GM18507 (cell line): ENCODE data around the gene SHROOM1.

Experiments used
- DNase-seq: peaks from one replicate; pipeline ENCODE4 v3.0.0; 2011; ENCODE audit warnings: low read depth; ENCODE audit not compliant: insufficient read length; ENCODE audit errors: extremely low spot score
- FAIRE-seq: peaks from 2 replicates; lab custom pipeline; 2011; peaks lifted over from hg19 to GRCh38; lab: Jason Lieb, UNC

The SHROOM1 gene

DNA sequence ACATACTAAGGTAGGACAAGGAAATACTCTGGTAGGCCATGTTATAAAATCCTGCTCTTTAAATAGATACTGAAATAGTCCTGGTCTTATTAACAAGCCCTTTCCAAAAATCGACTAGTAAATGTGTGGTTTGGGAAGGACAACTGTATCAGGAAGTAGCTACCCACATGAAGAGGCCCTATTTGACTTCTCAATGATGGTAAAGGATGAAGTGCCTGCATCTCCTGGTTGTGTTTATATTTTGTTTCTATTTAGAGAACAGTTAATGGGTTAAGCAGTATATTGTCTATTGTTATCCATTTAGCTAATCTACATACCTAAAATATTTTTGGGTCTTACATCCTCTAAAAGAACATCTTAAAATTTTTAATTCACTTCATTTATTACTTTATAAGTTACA lies 23.3 kb upstream of the SHROOM1 start:
- FAIRE-seq: no peak
- DNase-seq: no peak

DNA sequence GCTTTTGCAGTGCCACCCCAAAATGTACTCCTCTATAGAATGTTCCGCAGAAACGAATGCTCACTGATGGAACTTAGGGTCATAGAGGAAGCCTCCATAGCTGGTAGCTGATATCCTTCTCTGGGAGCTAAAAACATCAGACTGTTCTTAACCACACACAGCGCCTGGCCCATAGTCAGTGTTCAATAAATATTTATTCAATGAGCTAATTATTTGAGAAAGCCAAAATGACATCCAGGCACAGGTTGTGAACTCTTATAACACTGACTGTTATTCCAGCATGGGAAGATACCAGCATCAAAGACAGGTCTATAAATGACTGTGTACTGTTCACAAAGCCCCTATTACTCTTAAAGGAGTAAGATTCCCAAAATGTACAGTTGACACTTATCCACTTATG lies 22.9 kb upstream of the SHROOM1 start:
- no peak for DNase-seq
- FAIRE-seq: no peak

DNA sequence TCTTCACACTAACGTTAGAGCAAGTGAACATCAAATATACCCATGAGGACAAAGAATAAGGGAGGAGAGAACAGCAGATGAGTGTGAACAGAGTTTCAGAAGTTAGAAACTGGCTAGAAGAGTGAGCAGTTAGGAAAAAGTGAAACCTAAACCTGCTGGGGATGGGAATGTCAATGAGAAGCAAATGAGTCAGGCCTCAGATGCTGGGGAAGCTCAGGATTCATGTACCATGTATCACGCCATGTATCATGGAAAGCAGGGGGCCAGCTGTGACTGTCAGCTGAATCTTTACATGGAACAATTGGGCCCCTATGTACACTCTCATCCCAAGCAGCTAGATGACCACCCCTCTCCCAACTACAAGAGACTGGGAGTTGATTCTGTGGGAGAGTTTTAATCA lies 19.6 kb upstream of the SHROOM1 start:
- no peak for FAIRE-seq
- no peak for DNase-seq

DNA sequence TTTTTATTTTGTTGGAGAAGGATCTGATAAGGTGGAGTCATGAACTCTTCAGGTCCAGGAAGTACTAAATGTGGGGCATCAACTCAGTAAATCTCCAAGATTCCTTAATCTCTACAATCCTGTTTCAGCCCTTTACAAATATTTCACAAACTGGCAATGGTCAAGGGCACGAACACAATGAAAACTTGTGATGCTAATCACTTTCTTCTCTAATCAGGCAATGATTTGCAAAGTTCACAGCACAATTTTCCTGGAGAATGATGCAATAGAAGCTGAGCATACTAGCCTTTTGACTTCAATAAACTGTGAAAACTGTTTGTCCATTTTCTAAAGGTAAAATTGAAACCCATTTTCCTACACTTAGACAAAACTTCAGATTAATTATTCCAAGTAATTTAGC lies 18.9 kb upstream of the SHROOM1 start:
- FAIRE-seq (no peak), DNase-seq (no peak)

DNA sequence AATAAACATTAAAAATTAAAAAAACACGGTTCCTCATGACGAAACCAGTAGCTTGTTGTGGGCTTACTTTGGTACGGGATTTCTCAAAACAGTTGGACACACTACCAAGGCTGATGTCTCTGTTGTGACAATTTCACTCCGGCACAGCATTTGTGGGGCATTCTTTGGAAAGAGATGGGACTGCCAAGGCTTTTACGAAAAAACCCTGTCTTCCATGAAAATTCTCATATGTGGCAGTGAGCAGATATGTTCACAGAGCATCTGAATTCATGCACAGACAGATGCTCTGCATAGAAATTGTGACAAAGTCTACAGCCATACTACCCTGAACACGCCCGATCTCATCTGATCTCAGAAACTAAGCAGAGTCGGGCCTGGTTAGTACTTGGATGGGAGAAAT lies 17.8 kb upstream of the SHROOM1 start:
- DNase-seq (no peak), FAIRE-seq (no peak)

DNA sequence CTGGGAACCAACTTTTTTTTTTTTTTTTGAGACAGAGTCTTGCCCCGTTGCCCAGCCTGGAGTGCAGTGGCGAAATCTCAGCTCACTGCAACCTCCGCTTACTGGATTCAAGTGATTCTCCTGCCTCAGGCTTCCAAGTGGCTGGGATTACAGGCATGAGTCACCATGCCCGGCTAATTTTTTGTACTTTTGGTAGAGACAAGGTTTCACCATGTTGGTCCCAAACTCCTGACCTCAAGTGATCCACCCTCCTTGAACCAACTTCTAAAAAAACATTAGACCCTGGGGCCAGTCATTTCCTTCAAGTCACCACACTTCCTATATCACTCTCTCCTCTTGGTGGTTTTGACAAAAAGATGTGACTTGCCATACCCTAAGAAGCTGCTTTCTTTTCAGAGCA lies 10.9 kb upstream of the SHROOM1 start:
- FAIRE-seq (no peak), DNase-seq (no peak)

DNA sequence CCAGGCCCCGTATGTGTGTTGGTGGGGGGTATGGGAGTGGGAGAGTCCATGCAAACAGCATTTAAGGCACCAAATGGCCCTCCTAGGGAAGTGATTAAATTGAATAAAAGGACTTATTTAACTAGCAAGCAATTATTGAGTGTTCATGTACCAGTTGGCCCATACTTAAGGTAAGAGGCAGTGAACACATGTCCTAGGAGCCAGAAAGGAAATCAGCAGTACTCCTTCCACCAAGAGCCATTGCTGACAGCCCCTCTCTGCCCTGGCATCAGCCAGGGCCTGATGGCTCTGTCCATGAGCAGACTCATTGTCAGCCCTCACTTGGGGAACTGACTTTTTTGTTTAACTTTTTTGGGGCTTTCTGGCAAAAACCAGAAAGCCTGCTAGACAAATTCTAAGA lies 10.4 kb upstream of the SHROOM1 start:
- FAIRE-seq (no peak), DNase-seq (no peak)

DNA sequence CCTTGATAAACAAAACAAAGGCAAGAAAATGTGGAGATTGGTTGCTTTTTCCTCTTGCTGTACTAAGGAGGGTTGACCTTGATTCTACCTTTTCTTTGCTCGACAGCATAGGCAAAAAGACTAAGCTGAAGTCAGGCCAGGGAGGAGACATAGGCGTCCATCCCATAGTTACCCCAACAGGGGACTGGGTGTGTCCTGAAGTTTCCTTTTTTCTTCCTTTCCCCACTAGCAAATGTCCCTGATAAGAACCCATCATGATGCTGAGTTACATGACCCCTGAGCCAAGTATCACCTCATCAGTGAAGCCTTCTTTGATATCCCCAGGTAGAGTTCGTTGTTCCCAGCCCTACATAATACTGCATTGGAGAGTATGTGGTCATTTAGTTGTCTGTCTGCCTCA lies 9.9 kb upstream of the SHROOM1 start:
- FAIRE-seq (no peak), DNase-seq (no peak)

DNA sequence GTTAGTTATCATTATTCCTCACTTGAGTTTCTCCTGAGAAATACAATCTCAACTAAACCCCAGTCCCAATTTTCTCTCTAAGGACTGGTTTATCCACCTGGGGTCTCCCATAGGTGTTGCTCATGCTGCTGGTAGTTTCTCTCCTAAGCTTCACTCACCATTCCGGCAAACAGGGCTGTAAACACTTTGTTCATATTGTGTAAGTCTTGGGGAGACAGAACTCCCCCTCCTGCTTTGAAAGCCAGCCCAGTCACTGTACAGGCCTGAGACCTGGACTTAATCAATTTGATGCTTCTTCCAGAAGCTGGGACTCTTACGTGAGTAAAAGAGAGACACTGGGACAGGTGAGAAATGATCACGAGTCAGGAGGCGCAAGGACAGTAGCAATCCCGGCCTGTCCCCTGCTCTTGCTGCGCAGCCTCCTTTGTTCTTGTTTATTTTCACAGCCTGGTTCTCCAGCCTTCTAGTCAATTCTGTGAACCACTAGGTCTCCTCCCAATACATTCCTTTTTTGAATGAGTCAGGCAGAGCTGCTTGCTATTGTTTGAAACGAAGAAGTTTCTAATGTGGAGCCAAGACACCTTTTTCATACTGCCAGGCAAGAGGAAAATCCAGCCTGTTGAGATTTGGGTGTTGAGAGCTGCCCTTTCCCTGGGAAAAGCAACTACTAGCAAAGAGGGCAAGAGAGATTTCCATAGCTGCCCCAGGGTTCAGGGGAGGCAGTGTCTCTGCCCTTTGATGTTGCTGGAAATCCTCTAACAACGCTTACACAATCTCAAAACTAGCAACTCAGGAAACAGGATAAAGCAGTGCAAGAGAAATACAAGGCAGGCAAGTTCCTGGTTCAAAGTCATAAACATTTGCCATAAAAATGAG lies 9.2 kb upstream of the SHROOM1 start:
- DNase-seq: no peak
- FAIRE-seq: no peak

DNA sequence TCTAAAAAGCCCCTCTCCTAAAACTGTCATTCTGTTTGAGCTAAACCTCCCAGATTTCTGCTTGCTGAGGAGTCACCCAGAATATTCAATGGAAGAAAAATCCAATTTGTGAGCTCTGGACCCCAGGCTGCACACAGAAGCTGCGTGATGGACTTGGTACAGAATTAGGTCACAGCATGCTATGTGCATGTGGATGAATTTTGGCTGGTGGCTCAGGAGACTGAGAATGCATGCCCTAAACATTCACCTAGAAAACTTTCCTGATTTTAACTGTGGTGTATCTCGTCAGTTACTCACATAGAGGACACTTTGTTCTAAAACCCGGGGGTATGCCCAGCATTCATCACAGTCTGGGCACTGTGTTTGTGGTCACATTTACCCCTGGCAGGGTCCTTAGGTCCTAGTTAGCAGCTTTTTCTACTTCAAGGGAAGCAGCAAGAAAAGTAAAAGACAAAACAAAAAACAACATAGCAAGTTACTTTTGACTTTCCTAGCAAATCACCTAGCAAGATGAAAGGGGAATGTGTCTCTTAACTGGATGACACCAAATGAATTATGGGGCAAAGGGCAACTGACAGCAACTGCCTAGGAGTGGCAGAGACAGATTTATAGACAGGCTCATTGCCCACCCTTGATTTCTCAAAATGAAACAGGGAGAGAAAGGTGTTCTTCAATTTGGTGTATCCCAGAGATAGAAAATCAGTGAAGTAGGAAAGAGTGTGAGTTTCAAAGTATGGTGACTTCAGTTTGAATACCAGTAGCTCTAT lies 8.3 kb upstream of the SHROOM1 start:
- no peak for FAIRE-seq
- no peak for DNase-seq

DNA sequence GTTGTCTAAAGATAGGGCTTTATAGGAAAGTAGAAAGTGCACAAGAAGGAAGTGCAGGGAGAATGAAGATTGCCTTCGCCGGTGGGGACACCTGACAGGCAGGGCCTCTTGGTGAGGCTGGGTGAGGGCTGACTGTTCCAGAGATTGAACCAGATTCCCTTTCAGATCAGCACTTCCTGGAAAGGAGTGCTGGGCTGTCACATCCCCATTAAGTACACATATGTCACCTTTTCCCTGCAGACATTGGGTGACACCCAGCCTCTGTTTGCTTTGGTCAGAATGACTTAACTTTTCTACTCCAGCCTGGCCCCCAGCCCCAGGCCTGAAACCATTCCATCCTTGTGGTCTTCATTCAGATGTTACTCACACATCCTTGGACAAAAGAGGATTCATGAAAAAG lies 7.4 kb upstream of the SHROOM1 start:
- DNase-seq (no peak), FAIRE-seq (no peak)

DNA sequence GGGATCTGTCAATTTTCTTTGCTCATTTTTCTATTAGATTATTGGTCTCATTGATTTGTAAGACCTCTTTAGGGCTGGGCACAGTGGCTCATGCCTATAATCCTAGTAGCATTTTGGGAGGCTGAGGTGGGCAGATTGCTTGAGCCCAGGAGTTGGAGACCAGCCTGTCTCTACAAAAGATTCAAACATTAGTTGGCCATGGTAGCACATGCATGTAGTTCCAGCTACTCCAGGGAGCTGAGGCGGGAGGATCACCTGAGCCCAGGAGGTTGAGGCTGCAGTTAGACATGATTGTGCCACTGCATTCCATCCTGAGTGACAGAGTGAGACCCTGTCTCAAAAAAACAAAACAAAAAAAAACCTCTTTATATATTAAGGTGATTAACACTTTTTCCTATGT lies 6.4 kb upstream of the SHROOM1 start:
- FAIRE-seq: no peak
- DNase-seq: no peak

DNA sequence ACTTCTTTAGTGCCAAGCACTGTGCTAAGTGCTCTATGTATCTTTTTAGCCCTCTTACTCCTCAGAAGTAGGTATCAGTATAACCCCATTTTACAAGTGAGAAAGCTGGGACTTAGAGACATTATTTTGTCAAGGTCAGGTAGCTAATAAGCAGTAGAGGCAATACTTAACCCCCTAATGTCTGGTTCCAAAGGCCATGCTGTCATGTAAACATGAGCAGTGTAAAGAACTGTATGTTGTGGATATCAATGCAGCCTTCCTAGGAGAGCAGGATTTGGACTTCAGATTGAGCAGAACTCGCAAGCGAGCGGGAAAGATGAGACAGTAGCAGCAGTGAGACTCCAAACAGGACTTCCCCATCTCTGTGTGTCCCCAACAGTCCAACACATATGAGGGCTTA lies 3.6 kb upstream of the SHROOM1 start:
- DNase-seq: no peak
- FAIRE-seq: no peak

DNA sequence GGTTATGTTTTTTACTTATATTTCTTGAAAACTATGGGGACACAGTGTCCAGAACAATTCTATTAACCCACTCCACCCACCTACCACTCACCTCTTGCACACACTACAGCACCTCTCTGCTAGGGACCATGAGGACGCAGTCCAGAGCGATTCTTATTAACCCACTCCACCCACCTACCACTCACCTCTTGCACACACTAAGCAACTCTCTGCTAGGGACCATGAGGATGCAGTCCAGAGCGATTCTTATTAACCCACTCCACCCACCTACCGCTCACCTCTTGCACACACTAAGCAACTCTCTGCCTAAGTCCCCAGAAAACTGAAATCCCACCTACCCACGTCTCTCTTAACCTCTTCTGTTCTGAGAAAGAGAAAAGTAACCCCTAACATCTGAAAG lies 2.2 kb upstream of the SHROOM1 start:
- FAIRE-seq (no peak), DNase-seq (no peak)

DNA sequence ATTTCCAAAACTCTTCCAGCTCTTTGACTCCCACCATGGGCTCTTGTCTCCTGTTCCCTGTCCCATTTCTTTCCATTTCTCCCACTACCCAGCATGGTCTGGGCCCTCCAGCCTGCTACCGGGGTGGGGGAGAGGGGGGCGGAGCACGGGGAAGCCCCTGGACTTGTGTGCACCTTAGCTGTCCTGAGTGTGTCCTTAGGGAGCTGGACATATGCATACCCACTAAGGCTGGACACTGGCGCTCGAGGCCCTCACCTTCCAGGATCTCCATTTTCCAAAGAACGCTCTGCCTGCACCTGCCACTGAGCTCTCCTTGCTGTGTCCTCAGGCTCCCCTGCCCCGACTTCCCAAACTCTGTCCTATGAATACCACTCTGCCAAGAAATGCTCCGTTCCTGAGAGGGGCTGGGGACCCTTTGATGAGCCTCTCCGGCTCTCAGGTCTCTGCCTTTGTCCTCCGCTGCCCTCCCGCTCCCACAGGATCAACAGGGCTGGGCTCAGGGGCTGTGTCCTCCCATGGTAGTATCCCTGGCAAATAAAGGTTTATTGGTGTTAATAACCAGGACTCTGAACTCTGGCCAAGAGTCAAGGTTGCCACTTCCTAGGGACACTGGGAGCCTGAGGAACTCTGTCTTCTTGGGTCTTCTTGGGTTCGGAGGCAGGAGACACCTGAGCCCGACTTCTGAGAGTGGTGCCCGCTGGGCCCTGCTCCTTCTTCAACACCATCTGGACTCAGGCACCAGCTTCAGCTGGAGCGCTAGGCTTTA lies 831 bp upstream of the SHROOM1 start:
- no peak for FAIRE-seq

DNA sequence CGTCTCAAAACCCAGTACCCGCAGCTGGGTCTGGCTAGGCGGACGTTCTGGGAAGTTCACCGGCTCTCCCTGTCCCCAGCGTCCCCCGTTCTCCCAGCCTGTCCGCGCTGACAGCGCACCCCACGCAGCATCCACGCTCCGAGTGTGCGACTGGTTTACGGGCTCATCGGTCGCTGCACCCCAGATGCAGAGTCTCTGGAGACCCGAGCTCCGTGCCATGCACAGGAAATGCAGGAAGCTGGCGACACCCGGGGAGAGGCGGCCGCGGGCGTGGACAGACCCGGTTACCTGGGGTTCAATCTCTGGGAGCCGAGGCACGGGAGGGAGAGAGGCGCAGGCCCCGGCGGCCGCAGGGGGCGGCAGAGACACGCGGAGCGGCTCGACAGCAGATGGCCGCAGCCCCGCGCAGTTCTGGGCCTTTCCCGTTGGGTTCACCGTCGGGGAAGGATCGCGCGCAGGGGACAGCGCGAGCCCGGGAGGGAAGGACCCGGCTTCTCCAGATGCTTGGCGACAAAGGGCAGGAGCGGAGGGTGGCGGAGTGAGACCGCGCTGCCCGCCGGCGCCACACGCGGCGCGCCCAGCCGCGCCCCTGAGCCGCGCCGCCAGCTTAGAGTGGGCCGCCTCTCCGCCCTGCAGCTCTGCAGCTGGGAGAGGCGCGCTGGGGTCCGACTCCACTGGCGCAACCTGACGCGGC lies 558 bp downstream of the SHROOM1 start:
- FAIRE-seq (peak; percentile 51), DNase-seq (peak; percentile 81)

More for the DNA sequence above, 831 bp upstream of the SHROOM1 start:
- no peak for DNase-seq

DNA sequence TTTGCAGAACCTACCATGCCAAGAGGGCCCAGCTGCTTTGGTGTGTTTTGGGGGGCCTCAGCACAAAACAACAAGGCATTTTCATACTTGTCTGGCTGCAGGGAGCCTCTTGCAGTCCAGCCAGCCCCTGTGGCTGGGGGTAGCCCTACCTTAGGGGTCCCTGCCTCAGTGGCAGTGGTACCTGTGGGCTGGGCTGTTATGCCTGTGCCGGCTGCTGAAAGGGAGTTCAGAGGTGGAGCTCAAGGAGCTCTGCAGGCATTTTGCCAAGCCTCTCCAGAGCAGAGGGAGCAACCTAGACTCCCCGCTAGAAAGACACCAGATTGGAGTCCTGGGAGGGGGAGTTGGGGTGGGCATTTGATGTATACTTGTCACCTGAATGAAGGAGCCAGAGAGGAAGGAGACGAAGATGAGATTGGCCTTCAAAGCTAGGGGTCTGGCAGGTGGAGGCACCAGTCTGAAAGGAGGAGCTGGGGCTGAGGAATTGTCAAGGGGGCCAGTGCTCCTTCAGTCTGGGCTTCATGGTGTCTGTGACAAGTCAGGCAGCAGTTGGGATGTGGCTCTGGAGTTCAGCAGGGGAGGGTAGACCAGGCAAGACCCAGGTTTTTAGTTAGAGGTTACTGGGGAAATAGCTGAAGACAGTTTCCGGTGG lies 1.5 kb downstream of the SHROOM1 start:
- FAIRE-seq: no peak
- no peak for DNase-seq

DNA sequence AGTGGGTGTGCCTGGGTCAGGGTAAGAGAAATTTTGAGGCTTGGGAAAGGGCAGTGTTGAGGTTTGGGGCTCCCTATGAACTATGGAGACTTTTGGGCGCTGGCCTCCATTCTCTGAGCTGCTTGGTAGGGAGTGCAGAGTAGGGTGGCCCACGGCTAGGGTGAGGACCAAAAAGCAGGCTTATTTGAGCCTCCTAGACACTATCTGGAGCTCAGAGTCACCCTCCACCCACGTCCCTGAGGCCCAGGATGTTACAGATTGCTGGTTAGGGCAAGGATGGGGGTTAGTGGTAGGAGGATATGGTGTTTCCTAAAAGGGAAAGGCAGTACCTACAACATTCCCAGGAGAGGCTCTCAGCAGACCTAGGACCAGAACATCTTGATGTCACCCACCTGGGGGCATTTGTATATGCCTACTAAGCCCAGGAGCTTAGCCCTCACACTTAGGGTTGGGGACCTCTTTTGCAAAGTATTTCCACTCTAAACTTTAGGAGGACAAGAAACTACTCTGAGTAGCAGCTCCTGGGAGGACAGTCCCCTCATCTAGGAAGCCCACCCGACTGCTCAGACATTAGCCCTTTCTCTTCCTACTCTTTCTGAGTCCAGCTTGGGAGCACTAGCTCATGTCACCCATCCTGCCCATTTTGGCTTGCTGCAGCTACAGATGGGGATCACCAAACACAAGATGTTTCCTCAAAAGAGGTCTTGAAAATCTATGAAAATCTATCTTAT lies 2.3 kb downstream of the SHROOM1 start:
- no peak for FAIRE-seq
- no peak for DNase-seq
